GM21360 (cell line): ENCODE data around the gene TSHZ3.

Experiments
- ATAC-seq: cut with Tn5 transposase; IDR thresholded peaks from one replicate; pipeline ENCODE4 v1.9.1; 2021; ENCODE audit warnings: mild to moderate bottlenecking, moderate library complexity; ENCODE audit not compliant: unreplicated experiment

The TSHZ3 gene

DNA sequence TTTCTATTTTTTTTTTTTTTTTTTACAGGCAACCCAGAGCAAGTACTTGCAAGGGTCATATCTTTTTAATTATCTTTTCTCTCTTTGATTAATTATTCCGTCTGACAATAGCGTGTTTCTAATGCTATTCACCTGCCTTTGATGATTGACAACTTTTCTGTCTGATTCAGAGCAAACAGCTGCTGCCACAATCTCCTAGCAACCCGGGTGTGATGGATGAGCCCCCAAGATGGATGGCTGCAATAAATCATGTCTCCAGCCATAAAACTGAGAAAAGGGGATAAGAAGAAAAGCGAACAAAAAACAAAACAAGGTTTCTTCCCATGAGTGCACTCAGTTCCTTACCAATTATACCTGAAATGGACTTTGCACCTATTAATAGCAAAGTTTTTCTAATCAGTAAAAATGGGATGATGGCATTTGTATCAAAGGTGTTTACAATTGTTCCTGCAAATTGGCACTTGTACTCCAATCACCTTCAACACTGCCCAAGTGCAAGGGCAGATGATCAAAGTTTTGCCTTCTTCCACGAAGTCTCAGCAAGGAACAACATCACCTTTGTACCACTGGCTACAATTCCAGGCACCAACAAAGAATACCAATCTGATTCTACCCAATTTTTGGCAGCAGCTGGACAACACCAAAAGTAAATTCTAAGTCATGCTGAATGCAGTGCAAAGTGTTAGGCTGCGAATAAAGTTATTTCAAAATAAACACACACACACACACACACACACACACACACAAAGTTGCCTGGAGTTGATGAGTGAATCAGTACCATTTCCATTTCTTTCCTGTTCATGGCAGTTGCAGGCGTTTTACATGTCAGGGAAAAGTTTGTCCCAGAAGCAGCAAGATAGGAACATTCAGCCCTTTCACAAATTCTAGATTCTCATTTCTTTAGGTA lies 12.0 kb downstream of the TSHZ3 start:
- no peak for ATAC-seq

- ATAC-seq: no peak
Measured at GRCh38 chr19:31335716-31336115, 13.5 kb downstream of the TSHZ3 start.

- ATAC-seq: no peak
Measured at GRCh38 chr19:31334849-31335624, 14.2 kb downstream of the TSHZ3 start.

GRCh38 chr19:31334101-31334848 lies 15.0 kb downstream of the TSHZ3 start:
- ATAC-seq: no peak

DNA sequence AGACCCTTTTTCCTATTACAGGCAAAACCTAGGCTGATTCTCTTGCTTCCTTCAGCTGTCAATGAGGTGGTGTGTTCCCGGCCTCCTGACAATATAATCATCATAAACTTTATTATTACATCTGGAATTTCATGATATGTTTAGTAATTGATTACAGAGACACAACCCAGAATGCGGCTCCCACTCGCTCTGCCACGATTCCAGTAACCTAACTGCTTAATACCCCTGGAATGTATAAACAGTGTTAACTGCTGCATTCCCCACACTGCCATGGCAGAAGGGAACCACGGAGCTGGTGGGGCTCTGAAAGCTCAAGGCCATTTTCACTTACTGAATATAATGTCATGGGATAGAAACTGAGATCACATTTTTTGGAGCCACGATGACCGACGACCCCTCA lies 17.1 kb downstream of the TSHZ3 start:
- ATAC-seq: no peak

GRCh38 chr19:31331536-31331935 lies 17.7 kb downstream of the TSHZ3 start:
- ATAC-seq: no peak

DNA sequence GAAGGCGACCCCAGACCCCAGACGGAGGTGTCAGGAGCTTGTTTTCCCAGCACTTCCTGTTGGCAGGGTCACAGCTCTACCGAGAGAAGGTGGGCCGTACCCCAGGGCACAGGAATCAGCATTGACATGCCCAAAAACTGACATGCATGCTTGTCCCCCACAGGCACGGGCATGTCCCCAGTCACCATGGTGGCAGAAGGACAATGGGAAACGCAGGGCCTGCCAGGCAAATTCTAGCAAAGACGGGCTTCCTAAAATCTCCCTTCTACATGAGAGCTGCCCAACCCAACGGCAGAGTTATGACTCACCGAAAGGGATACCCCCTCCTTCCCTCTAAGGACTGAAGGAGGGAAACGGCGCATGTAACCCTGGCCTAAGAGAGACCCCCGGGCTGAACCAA lies 18.5 kb downstream of the TSHZ3 start:
- no peak for ATAC-seq

DNA sequence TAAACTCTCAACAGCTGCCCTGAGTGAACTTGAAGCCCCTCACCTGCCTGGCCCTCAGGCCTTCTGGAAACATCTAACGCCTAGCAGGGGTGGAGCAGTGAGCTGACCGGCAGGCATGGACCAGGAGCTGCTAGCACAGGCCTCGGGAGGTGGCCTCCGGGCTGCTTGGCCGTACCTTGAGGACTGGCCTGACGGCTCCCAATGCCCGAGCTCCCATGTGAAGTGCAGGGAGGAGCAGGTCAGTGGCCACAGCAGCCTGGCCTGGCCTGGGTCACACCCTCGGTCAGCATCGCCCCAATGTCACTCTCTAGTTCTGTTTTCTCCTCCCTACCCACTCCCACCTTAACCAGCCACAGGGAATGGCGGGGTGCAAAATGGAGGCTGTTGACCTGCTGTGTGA lies 19.0 kb downstream of the TSHZ3 start:
- no peak for ATAC-seq

- ATAC-seq: no peak
Measured at GRCh38 chr19:31329819-31330218, 19.4 kb downstream of the TSHZ3 start.

GRCh38 chr19:31328238-31328637 lies 21.0 kb downstream of the TSHZ3 start:
- no peak for ATAC-seq

DNA sequence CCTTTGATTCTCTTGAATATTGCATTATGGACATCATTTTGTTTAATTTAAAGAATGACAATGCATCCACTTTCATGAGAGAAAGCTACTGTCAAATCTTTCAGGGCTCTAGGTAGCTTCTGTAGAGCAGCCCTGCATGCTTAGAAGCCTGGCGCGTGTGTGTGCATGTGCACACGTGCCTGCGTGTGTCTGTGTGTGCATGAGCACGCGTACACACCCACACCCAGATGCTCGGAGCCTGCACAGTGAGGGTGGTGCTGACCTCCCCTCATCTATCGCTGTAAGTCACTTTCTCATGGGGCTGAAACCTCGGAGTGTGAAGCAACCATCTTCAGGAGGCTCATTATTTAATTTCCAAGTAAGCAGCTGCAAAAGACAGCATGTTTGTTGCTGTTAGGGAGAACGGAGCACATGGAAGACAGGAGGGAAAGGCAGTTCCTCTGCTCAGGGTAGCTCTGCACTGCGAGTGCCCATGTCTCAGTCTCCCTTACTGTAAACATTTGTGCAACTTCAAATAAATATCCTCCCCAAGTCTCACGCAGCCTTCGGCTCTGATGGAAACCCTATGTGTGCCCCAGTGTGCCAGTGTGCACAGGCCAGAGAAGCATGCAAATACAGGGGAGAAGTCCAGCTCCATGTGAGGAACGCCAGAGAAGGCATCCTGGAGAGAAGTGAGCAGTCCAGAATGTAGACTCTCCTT lies 22.8 kb downstream of the TSHZ3 start:
- no peak for ATAC-seq

GRCh38 chr19:31325342-31325741 lies 23.9 kb downstream of the TSHZ3 start:
- no peak for ATAC-seq

DNA sequence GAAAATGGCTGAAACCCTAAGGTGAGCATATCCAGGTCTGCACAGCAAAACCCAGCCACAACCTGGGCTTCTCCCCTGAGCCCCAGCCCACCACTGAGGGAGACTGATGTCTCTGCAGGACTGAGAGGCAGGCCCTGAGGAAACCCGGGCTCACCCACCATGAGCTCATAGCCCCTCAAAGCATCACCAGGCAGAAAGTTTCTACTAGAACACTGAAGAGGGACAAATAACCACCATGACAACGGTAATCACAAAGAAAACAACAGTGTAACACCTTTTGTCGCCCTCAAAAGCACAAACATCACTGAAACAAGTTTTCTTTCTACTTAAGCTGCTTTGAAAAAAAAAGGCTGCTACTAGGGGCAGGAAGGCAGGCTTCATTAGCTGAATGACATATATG lies 29.8 kb downstream of the TSHZ3 start:
- no peak for ATAC-seq

GRCh38 chr19:31318790-31319425 lies 30.3 kb downstream of the TSHZ3 start:
- no peak for ATAC-seq

DNA sequence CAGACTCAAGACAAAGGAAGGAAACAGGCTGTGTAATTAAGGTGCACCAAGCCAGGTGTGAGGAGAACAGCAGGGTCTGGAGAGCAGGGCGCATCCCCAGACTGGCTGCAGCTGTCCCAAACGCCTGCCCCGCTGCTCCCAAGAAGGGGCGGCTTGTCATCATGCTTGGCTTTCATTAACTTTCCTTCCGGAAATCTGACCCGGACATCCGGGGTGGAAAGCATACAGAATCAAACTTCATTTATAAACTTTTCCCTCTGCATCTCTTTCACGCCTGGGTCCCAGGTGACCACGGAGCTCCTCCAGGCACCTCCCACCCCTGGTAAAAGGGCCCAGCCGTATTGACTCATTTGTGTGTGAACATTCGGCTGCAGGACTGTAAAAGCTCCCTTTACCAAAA lies 31.7 kb downstream of the TSHZ3 start:
- no peak for ATAC-seq

- ATAC-seq: no peak
Measured at GRCh38 chr19:31317093-31317492, 32.1 kb downstream of the TSHZ3 start.

GRCh38 chr19:31316201-31316951 lies 32.9 kb downstream of the TSHZ3 start:
- no peak for ATAC-seq

DNA sequence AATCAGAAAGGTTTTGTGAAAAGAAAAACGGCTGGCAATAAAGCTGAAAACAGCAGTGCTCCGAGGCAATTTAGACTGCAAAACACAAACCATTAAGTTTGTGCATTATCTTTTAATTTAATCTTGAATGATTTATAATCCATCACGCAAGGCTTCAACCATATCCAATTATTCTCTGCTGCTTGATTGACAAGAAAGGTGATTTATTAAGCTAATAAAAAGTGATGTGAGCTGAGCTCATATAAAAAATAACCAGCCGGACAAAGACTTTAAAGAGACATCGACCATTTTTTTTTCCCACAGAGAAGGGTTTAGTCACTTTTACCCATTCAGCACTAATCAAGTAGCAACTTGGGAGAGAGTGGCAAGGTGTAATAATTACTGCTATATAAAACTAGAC lies 33.6 kb downstream of the TSHZ3 start:
- no peak for ATAC-seq

DNA sequence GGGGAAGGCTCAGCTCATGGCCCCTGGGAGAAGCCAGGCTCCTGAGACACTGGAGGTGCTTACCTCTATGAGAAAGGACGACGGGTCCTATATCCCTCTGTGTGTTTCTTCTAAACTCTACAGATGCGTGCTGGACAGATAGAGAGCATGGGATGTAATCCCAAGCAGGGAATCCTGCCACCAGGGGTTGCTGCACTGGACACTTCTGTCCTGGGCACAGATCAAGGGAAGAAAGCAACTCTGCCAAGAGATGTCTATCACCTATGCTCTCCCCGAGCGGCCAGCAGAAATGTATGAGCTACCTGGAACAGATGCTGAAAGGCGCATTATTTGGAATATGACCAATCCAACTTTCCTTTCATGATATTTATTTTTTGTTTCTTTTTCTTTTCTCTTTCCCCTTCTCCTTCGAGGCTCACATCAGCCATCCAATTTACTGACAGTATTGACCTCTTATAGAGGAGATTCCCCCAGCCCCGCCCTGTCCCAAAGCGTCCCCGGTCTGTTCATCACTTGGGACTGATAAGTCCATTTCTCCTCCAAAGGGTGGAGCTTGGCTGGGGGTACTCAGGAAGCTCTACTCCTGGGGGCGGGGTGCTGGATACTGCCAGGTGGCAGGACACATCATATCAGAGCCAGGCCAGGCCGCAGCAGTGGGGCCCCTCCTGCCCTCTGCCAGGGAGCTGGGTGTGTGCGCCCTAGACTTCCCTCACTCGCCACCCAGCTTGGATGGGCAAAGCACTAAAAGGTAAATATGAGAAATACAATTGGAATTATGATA lies 34.2 kb downstream of the TSHZ3 start:
- ATAC-seq: no peak
